Heart left ventricle (tissue), 13 donors: Measurements from ENCODE around the gene LRRC28.

ENCODE experiments used
- POLR2A ChIP-seq, 2 donors: fragments of 450-650 bp; IDR thresholded peaks; one replicate each; pipeline ENCODE4 v1.6.1; 2017; ENCODE audit warnings: antibody characterized with exemption in 2 of 2, mild to moderate bottlenecking in 2 of 2, moderate library complexity in 2 of 2
- TF ChIP-seq, protein P1 (sequence below), 12 donors: fragments of 200-600 bp; sonication (generic) in 4 of 12; IDR thresholded peaks; one replicate each; pipeline versions ENCODE4 v1.5.0 to v1.8.0; 2018 to 2022; ENCODE audit warnings: antibody characterized with exemption in 12 of 12, mild to moderate bottlenecking in 5 of 12
- donor health status: ischemic (EF 13 %, LVEDD 7.1; RV severe dilation, severe dysfunction).
- donor health status: DM: no; HTN: yes; CAD: no.
- donor health status: DM: no; HTN: no; CAD: no.
- donor health status: ischemic (EF 25% LVEDD 6.9; RV normal size, moderate dysfunction).
- donor health status: ischemic (EF 25% LVEDD 5.7; RV mildly dilated, moderate dysfunction).
- donor health status: ischemic (EF 35%, LVEDD 5.7; RV mildly dilated, moderate dysfunction).
- donor health status: nonischemic (EF 11% LVEDD 7.7; RV severe dilation, severe dysfunction).
- donor health status: DM: yes; HTN: yes; CAD: no.
- donor health status: PGD.
- donor health status: ischemic (EF 29% LVEDD 5.4; RV normal size, mild dysfunction).
- donor health status: nonischemic (EF 23%, LVEDD 6.1; RV moderate dilation, normal function).

DNA sequence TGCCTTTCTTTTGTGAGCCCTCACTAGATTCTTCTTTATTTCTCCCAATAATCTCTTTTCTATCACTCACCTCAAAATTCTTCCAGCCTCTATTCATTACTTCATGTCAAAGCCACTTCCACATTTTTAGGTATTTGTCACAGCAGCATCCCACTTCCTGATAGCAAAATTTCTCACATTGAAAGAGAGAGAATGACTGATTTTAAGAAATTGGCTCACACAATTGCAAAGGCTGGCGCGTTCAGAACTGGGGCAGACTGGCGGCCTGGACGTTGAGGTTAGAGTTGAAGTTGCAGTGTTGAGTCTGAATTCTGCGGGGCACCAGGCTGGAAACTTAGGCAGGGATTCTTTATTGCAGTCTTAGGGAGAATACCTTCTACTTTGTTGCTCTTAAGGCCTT lies 117.9 kb downstream of the LRRC28 start:
- TF ChIP-seq, protein P1, sequence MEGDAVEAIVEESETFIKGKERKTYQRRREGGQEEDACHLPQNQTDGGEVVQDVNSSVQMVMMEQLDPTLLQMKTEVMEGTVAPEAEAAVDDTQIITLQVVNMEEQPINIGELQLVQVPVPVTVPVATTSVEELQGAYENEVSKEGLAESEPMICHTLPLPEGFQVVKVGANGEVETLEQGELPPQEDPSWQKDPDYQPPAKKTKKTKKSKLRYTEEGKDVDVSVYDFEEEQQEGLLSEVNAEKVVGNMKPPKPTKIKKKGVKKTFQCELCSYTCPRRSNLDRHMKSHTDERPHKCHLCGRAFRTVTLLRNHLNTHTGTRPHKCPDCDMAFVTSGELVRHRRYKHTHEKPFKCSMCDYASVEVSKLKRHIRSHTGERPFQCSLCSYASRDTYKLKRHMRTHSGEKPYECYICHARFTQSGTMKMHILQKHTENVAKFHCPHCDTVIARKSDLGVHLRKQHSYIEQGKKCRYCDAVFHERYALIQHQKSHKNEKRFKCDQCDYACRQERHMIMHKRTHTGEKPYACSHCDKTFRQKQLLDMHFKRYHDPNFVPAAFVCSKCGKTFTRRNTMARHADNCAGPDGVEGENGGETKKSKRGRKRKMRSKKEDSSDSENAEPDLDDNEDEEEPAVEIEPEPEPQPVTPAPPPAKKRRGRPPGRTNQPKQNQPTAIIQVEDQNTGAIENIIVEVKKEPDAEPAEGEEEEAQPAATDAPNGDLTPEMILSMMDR (IDR thresholded peaks at IDR 0.05): no peak
- TF ChIP-seq POLR2A (IDR thresholded peaks at IDR 0.05): no peak
